HFF-Myc (cell line): ENCODE results near the gene NCKAP5L.

Experiments
- DNase-seq: peaks from one replicate; pipeline ENCODE4 v3.0.0-alpha.2; 2011; ENCODE audit warnings: low read depth; ENCODE audit errors: extremely low read depth
- H3K4me3 ChIP-seq: replicated peaks from 2 replicates; pipeline ENCODE4 v1.5.1; 2011; ENCODE audit warnings: low read depth, mild to moderate bottlenecking, control low read depth, low read length
- CTCF ChIP-seq: IDR thresholded peaks from 2 replicates; pipeline ENCODE4 v1.5.1; 2012; ENCODE audit warnings: mild to moderate bottlenecking, low read depth, low read length, control low read depth; ENCODE audit errors: missing control alignments

Gene NCKAP5L

GRCh38 chr12:49801141-49802063, 26.8 kb downstream of the NCKAP5L start:
- no peak overlapping the region for H3K4me3 ChIP-seq
- TF ChIP-seq CTCF: no peak
- no peak for DNase-seq

GRCh38 chr12:49800421-49801140, 27.6 kb downstream of the NCKAP5L start:
- no peak for TF ChIP-seq CTCF
- no peak overlapping the region for H3K4me3 ChIP-seq
- no peak for DNase-seq

- no peak overlapping the region for H3K4me3 ChIP-seq
- no peak for TF ChIP-seq CTCF
- no peak for DNase-seq
Measured at GRCh38 chr12:49798934-49799333, 29.3 kb downstream of the NCKAP5L start.

- no peak for TF ChIP-seq CTCF
- H3K4me3 ChIP-seq: no peak overlapping the region
- DNase-seq: no peak
Measured at GRCh38 chr12:49798248-49798647, 30.0 kb downstream of the NCKAP5L start.

- no peak for DNase-seq
- no peak overlapping the region for H3K4me3 ChIP-seq
- no peak for TF ChIP-seq CTCF
Measured at GRCh38 chr12:49797449-49797776, 30.8 kb downstream of the NCKAP5L start.

GRCh38 chr12:49796606-49797448, 31.4 kb downstream of the NCKAP5L start:
- no peak overlapping the region for H3K4me3 ChIP-seq
- TF ChIP-seq CTCF: no peak
- DNase-seq: no peak
